Upper lobe of left lung (tissue), 4 donors: ENCODE measurements around the gene LRIT2.

Source experiments
- POLR2A ChIP-seq, 4 donors: fragments of 450-650 bp; IDR thresholded peaks; one replicate each; pipeline ENCODE4 v1.5.1; 2016 to 2017; ENCODE audit warnings: antibody characterized with exemption in 4 of 4, mild to moderate bottlenecking in 2 of 4
- TF ChIP-seq, protein P1 (sequence below), 6 experiments: fragments of 450-650 bp in 4 of 6; fragments of 200-600 bp in 2 of 6; sonication (generic) in 2 of 6; IDR thresholded peaks; one replicate each; pipeline ENCODE4 v1.5.1; 2016 to 2019; ENCODE audit warnings: antibody characterized with exemption in 6 of 6

DNA sequence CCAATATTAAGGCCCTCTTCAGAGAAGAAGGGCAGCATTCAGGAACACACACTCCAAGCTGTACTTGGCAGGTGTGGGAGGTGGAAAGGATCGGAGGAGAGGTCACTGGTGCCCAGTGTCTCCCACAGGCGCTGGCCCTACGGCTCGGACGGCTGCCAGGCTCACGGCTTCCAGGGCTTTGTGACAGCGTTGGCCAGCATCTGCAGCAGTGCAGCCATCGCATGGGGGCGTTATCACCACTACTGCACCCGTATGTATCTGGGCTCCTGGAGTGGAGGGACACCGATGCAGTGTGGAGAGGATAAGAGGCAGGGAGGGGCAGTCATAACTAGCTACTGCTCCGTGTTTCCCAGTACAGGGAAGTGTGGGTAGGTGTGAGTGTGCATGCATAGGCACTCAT lies 23.4 kb upstream of the LRIT2 start:
- TF ChIP-seq, protein P1, sequence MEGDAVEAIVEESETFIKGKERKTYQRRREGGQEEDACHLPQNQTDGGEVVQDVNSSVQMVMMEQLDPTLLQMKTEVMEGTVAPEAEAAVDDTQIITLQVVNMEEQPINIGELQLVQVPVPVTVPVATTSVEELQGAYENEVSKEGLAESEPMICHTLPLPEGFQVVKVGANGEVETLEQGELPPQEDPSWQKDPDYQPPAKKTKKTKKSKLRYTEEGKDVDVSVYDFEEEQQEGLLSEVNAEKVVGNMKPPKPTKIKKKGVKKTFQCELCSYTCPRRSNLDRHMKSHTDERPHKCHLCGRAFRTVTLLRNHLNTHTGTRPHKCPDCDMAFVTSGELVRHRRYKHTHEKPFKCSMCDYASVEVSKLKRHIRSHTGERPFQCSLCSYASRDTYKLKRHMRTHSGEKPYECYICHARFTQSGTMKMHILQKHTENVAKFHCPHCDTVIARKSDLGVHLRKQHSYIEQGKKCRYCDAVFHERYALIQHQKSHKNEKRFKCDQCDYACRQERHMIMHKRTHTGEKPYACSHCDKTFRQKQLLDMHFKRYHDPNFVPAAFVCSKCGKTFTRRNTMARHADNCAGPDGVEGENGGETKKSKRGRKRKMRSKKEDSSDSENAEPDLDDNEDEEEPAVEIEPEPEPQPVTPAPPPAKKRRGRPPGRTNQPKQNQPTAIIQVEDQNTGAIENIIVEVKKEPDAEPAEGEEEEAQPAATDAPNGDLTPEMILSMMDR (IDR thresholded peaks at IDR 0.05), result no peak
- no peak for TF ChIP-seq POLR2A (IDR thresholded peaks at IDR 0.05)
